NCI-H526 (cell line): ENCODE results near the gene PGAM1.
"Not testable (repeated sequence)": the region's sequence is repeated elsewhere in the genome, so short reads cannot be mapped to it uniquely, and the experiment has no call there.

Experiments used
- DNase-seq, 2 experiments: peaks; one replicate each; lab custom pipeline; 2025; lab: John Stamatoyannopoulos, UW

Gene PGAM1

DNA sequence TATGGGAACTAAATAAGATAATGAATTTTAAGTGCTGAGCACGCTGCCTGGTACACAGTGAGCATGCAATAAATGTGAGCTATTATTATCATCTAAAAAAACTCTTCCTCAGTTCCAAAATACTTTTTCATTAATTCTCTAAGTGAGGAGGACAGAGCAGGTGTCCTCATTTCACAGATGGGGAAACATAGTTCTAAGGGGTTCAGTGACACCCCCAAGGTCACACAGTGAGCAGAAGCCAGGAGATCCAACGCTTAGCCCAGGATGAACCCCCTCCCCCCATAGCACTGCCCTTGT lies 18.1 kb upstream of the PGAM1 start:
- DNase-seq = no peak

GRCh38 chr10:97408496-97408992 lies 17.4 kb upstream of the PGAM1 start:
- no peak for DNase-seq

- DNase-seq = no peak
Observed at GRCh38 chr10:97411406-97411805, 14.6 kb upstream of the PGAM1 start.

DNA sequence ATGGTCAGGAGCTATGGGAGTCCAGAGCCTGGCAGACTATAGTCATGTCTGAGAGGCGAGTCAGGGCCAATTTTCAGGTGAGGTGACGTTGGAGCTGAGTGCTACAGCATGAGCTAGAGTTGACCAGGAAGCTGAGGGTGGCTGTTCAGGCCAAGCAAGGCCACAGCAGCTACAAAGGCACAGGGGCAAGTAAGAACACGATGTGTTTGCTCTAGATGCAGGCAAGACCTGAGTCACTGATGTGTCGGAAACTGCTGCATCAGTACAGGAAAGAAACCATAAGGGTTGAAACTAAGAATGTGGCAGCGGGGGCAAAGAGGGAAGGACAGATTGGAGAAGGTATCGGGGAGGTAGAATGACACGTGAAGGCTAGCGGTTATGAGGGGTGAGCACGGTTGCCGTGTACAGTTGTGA lies 13.1 kb upstream of the PGAM1 start:
- no peak for DNase-seq

DNA sequence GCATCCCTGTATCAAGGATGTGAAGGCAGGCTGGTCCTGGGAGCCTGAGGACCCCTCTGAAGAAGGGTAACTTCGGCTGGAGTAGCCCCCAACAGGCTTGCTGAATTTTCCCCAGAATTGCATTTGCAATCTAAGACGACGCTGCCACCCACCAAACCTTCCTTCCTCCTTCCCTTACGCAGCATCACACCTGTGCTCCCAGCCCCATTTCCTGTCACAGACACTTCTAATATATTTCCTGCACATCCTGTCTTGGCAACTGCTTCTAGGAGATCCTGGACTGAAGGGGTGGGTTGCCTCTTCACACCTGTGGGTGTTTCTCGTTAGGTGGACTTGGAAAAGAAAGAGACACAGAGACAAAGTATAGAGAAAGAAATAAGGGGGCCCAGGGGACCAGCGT lies 9.4 kb upstream of the PGAM1 start:
- no peak for DNase-seq

DNA sequence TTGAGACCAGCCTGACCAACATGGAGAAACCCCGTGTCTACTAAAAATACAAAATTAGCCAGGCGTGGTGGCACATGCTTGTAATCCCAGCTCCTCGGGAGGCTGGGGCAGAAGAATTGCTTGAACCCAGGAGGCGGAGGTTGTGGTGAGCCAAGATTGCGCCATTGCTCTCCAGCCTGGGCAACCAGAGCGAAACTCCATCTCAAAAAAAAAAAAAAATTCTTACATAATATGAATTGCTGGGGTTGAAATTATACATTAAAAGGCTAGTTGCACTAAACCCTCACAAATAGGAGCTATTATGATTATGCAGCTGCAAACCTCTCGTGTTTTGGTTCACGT lies 2.3 kb upstream of the PGAM1 start:
- DNase-seq = not testable (repeated sequence)

- DNase-seq = peak in 1 of 2 experiments; percentile 15
Observed at GRCh38 chr10:97426776-97427570, 982 bp downstream of the PGAM1 start.

- DNase-seq = peak in 1 of 2 experiments; percentile 48
Observed at GRCh38 chr10:97427571-97428179, 1.7 kb downstream of the PGAM1 start.

DNA sequence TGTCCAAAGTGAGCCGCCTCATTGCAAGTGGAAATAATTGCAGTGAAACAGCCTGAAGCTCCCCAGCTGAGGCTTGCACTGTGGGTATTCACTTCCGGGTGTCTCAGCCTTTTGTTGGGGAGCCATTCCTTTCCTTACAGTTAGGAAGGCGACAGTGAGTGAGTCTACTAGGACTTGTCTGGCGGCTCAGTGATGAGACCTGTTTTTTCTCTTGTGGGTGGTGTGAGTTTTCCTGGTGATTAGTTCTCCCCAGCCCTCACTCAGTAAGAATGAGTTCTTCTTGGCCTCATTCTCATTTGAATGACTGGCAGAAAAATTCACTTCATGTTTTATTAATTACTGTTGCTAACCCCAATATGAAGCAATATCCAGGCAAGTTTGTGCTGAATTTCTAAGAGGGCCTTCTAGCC lies 2.6 kb downstream of the PGAM1 start:
- DNase-seq = no peak

- no peak for DNase-seq
Observed at GRCh38 chr10:97434055-97434454, 8.1 kb downstream of the PGAM1 start.

DNA sequence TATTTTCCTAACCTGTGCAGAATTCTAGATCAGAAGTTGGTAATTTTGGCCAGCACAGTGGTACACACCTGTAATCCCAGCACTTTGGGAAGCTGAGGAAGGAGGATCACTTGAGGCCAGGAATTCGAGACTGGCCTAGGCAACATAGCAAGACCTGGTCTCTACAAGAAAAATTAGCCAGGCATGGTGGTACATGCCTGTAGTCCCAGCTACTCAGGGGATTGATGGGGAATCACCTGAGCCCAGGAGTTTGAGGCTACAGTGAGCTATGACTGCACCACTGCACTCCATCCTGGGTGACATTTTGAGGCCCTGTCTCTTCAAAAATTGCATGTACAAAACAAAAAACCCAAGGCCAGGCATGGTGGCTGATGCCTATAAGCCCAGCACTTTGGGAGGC lies 8.6 kb downstream of the PGAM1 start:
- no peak for DNase-seq

DNA sequence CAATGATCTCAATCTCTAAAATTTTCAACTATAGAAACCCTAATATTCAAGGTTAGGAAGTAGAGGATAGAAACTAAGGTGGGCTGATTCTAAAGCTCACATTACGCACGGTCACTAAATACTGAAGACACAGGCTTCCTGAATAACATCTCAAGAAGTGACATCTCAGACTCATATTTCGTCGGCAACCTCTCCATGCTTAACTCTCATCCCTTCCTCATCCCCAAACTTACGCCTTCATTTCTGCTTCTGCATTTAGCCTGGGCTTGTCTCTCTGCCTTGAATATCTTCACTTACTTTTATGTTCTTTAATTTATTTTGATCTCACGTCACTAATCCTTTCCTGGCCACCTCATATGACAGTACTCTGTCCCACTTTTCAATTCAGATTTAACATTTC lies 9.2 kb downstream of the PGAM1 start:
- no peak for DNase-seq

- DNase-seq = no peak
Observed at GRCh38 chr10:97442277-97442676, 16.3 kb downstream of the PGAM1 start.

GRCh38 chr10:97444212-97444611 lies 18.2 kb downstream of the PGAM1 start:
- DNase-seq = no peak

GRCh38 chr10:97445357-97445721 lies 19.3 kb downstream of the PGAM1 start:
- no peak for DNase-seq

GRCh38 chr10:97445722-97446639 lies 20.0 kb downstream of the PGAM1 start, which contains the start of the genes EXOSC1 and ZDHHC16:
Gene EXOSC1 (minus strand): TSS chr10:97446006. CDS start chr10:97445985, 21 bp downstream.
Gene ZDHHC16 (plus strand): TSS chr10:97446175. CDS start chr10:97451676, 5,501 bp downstream.
- peak; percentile 89 to 94 for DNase-seq

GRCh38 chr10:97450828-97451227 lies 24.8 kb downstream of the PGAM1 start:
- DNase-seq = no peak

GRCh38 chr10:97451605-97452004 lies 25.6 kb downstream of the PGAM1 start:
- DNase-seq = no peak

DNA sequence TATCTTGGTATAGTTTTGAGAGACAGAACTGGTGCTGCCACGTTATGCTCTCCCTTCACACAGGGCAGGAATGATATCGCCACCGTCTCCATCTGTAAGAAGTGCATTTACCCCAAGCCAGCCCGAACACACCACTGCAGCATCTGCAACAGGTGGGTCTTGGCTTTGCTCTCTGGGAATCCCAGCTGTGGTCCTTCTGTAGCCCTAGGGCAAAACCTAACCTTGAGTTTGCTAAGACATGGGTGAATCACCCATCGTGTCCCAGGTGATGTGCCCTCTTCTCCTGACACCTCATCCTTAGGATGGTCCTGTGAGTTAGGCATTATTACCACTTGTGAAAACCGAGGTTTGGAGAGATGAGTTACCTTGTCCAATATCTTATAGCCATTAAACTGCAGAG lies 26.4 kb downstream of the PGAM1 start:
- no peak for DNase-seq

GRCh38 chr10:97454330-97455036 lies 28.5 kb downstream of the PGAM1 start:
- no peak for DNase-seq

- DNase-seq = no peak
Observed at GRCh38 chr10:97456034-97456685, 30.2 kb downstream of the PGAM1 start.
